DMS 273 (cell line): ENCODE results near the gene GJC3.
"Not testable (repeated sequence)": the region's sequence is repeated elsewhere in the genome, so short reads cannot be mapped to it uniquely, and the experiment has no call there.

Experiments
- DNase-seq: peaks from one replicate; lab custom pipeline; 2025; ENCODE audit not compliant: unreplicated experiment; lab: John Stamatoyannopoulos, UW

GJC3 gene

GRCh38 chr7:99930376-99930775 is 956 bp upstream of the GJC3 start:
- DNase-seq, result no peak

GRCh38 chr7:99929730-99930053 is 272 bp upstream of the GJC3 start:
- DNase-seq, result no peak

DNA sequence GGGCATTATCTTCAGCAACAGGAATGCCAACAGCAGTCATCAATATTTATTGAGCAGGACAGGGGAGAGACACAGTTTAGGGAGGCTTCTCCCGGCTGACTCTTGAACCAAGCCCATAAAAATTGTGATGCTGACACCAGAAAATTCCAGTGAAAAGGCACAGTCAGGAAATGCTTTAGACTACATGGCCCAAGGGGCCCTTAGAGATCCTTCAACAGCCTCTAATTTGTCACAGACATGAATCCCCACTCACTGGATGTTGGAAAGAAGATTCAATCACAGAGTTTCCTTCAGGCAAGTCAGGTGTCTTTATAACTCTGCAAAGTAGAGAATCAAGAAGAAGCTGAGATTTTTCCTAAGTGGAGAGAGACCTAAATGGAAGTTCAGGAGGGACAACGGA is 1.2 kb downstream of the GJC3 start:
- no peak for DNase-seq

GRCh38 chr7:99927536-99927935 is 1.9 kb downstream of the GJC3 start:
- no peak for DNase-seq

- DNase-seq, result no peak
These were observed 3.1 kb downstream of the GJC3 start for GRCh38 chr7:99926321-99926720.

DNA sequence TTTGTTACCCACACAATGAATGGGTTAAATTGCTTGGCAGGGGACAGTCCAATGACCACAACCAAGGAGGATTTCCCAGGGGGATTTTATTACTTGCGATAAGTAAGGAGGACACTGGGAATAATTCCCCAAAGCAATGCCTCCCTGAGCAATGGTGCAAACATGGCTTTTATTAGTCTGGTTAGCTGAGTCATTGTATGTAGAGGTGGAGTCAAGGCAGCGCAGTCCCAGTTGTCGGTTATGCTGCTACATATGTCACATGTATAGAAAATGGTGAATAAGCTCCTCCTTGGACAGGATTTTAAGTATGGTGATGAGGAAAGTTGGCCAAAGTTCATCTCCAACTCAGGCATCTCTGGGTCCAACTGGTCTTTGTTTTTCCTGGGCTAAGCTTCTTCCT is 6.2 kb downstream of the GJC3 start:
- no peak for DNase-seq

DNA sequence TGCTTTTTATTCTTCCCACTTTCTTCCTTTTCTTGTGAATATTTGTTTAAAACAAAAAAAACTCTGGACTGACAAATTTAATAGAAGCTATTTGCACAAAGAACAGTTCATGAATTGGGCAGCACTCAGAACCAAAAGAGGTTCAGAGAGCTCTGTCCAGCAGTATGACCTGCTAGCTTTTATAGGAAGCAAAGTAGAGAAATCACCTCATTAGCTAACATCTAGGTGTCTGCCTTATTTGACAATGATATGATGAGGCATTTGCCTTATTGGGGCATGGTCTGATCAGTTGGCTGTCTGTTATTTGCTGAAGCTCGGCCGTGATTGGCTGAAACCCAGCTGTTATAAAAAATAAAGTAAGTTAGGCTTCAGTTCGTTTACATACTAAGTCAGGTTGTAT is 9.3 kb downstream of the GJC3 start:
- DNase-seq, result no peak

DNA sequence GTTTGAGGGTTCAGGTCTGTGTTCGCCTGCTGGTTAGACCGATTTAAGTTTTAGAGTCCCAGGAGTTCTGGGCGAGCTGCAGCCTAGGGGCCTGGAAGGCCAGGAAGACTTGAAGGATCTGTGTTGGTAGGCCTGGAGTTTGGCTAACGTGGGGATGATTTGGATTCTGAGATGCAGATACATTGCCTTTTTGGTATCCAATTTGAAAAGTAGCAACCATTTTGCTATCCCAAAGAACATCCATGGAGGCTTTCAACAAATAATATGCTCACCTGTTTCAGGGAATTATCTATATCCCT is 9.7 kb downstream of the GJC3 start:
- DNase-seq, result no peak

GRCh38 chr7:99918959-99919813 is 10.2 kb downstream of the GJC3 start, which contains the start of gene TRIM4:
TSS of gene TRIM4 (minus strand) at chr7:99919530. CDS start at chr7:99919401, 129 bp downstream.
- peak; percentile 97 for DNase-seq

GRCh38 chr7:99910976-99911375 is 18.4 kb downstream of the GJC3 start:
- DNase-seq, result no peak

DNA sequence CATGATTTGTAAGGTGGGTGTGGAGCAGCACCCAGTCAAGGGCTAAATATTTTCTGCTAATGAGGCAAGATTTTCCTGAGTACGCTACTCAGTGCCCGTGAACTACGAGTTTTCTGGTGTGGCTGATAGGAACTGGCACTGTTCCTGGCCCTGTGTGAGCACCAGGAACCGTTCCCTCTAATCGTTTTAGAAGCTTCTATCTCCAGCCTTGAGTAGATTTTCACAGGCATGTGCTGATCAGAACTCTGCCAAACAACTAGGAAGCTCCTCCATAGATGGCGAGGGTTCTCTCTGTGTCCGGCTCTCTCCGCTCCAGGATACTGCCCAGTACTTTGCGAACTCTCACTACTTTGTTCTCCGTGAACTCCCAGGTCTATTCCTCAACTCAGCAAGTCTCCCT is 27.8 kb downstream of the GJC3 start:
- DNase-seq, result no peak

GRCh38 chr7:99899830-99900519 is 29.4 kb downstream of the GJC3 start:
- no peak for DNase-seq

GRCh38 chr7:99898836-99899235 is 30.6 kb downstream of the GJC3 start:
- DNase-seq, result no peak

- no peak for DNase-seq
These were observed 31.4 kb downstream of the GJC3 start for GRCh38 chr7:99898023-99898357.

DNA sequence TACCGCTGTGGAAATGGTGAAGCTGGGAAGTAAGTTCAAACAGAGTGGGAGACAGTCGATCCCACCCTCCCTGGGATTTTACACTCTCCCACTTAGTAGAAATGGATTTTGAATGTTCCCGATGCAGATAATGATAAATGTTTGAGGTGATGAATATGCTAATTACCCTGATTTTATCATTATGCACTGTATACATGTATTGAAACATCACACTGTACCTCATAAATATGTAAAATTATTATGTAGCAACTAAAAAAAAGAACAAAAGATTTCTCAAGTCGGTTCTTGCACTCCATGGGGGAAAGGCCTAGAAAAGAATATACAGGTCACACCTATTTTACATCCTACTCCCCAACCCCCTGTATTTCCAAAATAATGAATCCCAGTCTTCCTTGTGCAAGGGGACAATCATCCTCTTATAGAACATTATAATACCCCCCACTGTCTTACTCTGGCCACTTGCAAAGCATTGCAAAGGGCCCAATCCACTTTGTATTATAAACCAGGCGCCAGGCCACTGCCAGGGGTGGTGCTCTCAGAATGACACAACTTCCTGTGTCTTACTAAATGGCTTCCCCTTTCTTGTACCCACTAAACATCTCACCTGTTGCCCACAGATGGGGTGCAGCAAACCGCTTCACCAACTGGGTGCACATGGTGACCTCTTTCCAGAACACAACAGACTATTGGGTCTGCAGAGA is 31.9 kb downstream of the GJC3 start:
- no peak for DNase-seq

GRCh38 chr7:99894738-99895137 is 34.7 kb downstream of the GJC3 start:
- DNase-seq, result no peak

GRCh38 chr7:99893280-99893679 is 36.1 kb downstream of the GJC3 start:
- no peak for DNase-seq

DNA sequence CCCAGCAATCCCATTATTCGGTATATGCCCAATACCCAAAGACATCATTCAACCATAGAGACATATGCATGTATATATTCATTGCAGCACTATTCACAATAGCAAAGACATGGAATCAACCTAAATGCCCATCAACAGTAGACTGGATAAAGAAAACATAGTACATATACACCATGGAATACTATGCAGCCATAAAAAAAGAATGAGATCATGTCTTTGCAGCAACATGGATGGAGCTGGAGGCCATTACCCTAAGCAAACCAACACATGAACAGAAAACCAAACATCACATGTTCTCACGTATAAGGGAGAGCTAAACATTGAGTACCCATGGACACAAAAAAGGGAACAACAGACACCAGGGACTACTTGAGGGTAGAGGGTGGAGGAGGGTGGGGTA is 39.1 kb downstream of the GJC3 start:
- DNase-seq, result not testable (repeated sequence)

DNA sequence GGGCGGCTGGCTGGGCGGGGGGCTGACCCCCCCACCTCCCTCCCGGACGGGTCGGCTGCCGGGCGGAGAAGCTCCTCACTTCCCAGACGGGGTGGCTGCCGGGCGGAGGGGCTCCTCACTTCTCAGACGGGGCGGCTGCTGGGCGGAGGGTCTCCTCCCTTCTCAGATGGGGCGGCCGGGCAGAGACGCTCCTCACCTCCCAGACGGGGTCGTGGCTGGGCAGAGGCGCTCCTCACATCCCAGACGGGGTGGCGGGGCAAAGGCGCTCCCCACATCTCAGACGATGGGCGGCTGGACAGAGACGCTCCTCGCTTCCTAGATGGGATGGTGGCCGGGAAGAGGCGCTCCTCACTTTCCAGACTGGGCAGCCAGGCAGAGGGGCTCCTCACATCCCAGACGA is 41.1 kb downstream of the GJC3 start:
- DNase-seq, result not testable (repeated sequence)

GRCh38 chr7:99881370-99881769 is 48.0 kb downstream of the GJC3 start:
- no peak for DNase-seq

GRCh38 chr7:99876933-99877332 is 52.5 kb downstream of the GJC3 start, which contains the start of gene OR2AE1:
TSS of gene OR2AE1 (minus strand) at chr7:99877033. CDS start at chr7:99877033, 0 bp downstream.
- DNase-seq, result no peak

- no peak for DNase-seq
These were observed 52.9 kb downstream of the GJC3 start for GRCh38 chr7:99876491-99876890.
